ENCODE measurements around the gene MYO7A.

Gene MYO7A

GRCh38 chr11:77121096-77121640 is 6.9 kb upstream of the MYO7A start:
- H3K9me2 ChIP-seq (replicated peaks; ENCODE audit: control insufficient read depth, low read length): no peaks in the 10 kb centered on the region
- H3F3A ChIP-seq (ENCODE audit: control insufficient read depth, insufficient read depth): no peaks in the 10 kb centered on the region
- TF ChIP-seq, protein P1, sequence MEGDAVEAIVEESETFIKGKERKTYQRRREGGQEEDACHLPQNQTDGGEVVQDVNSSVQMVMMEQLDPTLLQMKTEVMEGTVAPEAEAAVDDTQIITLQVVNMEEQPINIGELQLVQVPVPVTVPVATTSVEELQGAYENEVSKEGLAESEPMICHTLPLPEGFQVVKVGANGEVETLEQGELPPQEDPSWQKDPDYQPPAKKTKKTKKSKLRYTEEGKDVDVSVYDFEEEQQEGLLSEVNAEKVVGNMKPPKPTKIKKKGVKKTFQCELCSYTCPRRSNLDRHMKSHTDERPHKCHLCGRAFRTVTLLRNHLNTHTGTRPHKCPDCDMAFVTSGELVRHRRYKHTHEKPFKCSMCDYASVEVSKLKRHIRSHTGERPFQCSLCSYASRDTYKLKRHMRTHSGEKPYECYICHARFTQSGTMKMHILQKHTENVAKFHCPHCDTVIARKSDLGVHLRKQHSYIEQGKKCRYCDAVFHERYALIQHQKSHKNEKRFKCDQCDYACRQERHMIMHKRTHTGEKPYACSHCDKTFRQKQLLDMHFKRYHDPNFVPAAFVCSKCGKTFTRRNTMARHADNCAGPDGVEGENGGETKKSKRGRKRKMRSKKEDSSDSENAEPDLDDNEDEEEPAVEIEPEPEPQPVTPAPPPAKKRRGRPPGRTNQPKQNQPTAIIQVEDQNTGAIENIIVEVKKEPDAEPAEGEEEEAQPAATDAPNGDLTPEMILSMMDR (IDR thresholded peaks at IDR 0.05; ENCODE audit: low read depth, low read length, poor library complexity, severe bottlenecking): no peak
- no peak for TF ChIP-seq EZH2phosphoT487 (IDR thresholded peaks at IDR 0.05; ENCODE audit: borderline replicate concordance, low read length)
- no peaks in the 10 kb centered on the region for H3K9me3 ChIP-seq (ENCODE audit: control insufficient read depth, insufficient read depth, low read length)
- H3K27ac ChIP-seq (ENCODE audit: low read depth, low read length): no peak overlapping the region
- no peaks in the 10 kb centered on the region for H4K20me1 ChIP-seq (ENCODE audit: control insufficient read depth, insufficient read depth, low read depth, low read length)
- no peak overlapping the region for H3K4me3 ChIP-seq (ENCODE audit: low read length)
- no peaks in the 10 kb centered on the region for H3K4me1 ChIP-seq (ENCODE audit: control insufficient read depth, low read length)
- H3K27me3 ChIP-seq (ENCODE audit: control insufficient read depth, low read length): no peaks in the 10 kb centered on the region
- no peaks in the 10 kb centered on the region for H3K79me2 ChIP-seq (ENCODE audit: control insufficient read depth, low read length)
- H3K4me2 ChIP-seq (ENCODE audit: low read length): no peak overlapping the region
- H3K36me3 ChIP-seq (ENCODE audit: control insufficient read depth, low read length): no peaks in the 10 kb centered on the region

GRCh38 chr11:77121876-77122575 is 6.0 kb upstream of the MYO7A start:
- Histone ChIP-seq H3K4me2 (ENCODE audit: low read length) (no peak overlapping the region), H3K4me3 (ENCODE audit: low read length) (no peak overlapping the region), H3F3A (ENCODE audit: control insufficient read depth, insufficient read depth) (no peaks in the 10 kb centered on the region), H3K9me2 (replicated peaks; ENCODE audit: control insufficient read depth, low read length) (no peaks in the 10 kb centered on the region), H3K36me3 (ENCODE audit: control insufficient read depth, low read length) (no peaks in the 10 kb centered on the region), H3K27me3 (ENCODE audit: control insufficient read depth, low read length) (no peaks in the 10 kb centered on the region), H3K79me2 (ENCODE audit: control insufficient read depth, low read length) (no peaks in the 10 kb centered on the region), H3K27ac (ENCODE audit: low read depth, low read length) (no peak overlapping the region), H4K20me1 (ENCODE audit: control insufficient read depth, insufficient read depth, low read depth, low read length) (no peaks in the 10 kb centered on the region), H3K9me3 (ENCODE audit: control insufficient read depth, insufficient read depth, low read length) (no peaks in the 10 kb centered on the region), H3K4me1 (ENCODE audit: control insufficient read depth, low read length) (no peaks in the 10 kb centered on the region)
- TF ChIP-seq, protein P1 (IDR thresholded peaks at IDR 0.05; ENCODE audit: low read depth, low read length, poor library complexity, severe bottlenecking): no peak
- TF ChIP-seq EZH2phosphoT487 (IDR thresholded peaks at IDR 0.05; ENCODE audit: borderline replicate concordance, low read length): no peak

GRCh38 chr11:77122576-77123212 is 5.4 kb upstream of the MYO7A start:
- no peaks in the 10 kb centered on the region for H3K36me3 ChIP-seq (ENCODE audit: control insufficient read depth, low read length)
- TF ChIP-seq, protein P1 (IDR thresholded peaks at IDR 0.05; ENCODE audit: low read depth, low read length, poor library complexity, severe bottlenecking): no peak
- no peak for TF ChIP-seq EZH2phosphoT487 (IDR thresholded peaks at IDR 0.05; ENCODE audit: borderline replicate concordance, low read length)
- no peaks in the 10 kb centered on the region for H3K9me3 ChIP-seq (ENCODE audit: control insufficient read depth, insufficient read depth, low read length)
- no peaks in the 10 kb centered on the region for H3K79me2 ChIP-seq (ENCODE audit: control insufficient read depth, low read length)
- no peaks in the 10 kb centered on the region for H3F3A ChIP-seq (ENCODE audit: control insufficient read depth, insufficient read depth)
- H3K27me3 ChIP-seq (ENCODE audit: control insufficient read depth, low read length): no peaks in the 10 kb centered on the region
- no peak overlapping the region for H3K4me3 ChIP-seq (ENCODE audit: low read length)
- no peaks in the 10 kb centered on the region for H4K20me1 ChIP-seq (ENCODE audit: control insufficient read depth, insufficient read depth, low read depth, low read length)
- H3K9me2 ChIP-seq (replicated peaks; ENCODE audit: control insufficient read depth, low read length): no peaks in the 10 kb centered on the region
- peaks cover 5% of the 10 kb centered on the region for H3K4me1 ChIP-seq (ENCODE audit: control insufficient read depth, low read length)
- H3K4me2 ChIP-seq (ENCODE audit: low read length): no peak overlapping the region
- H3K27ac ChIP-seq (ENCODE audit: low read depth, low read length): no peak overlapping the region
